SK-N-SH treated with all-trans-retinoic acid at 6 μM for 48 hours (cell line): ENCODE results near the gene KCNT2.

Experiments
- ATAC-seq: fragments of 200-7000 bp; cut with Tn5 transposase; 3 replicates; pipeline ENCODE4 v1.9.1; 2020; ENCODE audit warnings: mild to moderate bottlenecking, moderate library complexity
- CSDC2 ChIP-seq: fragments of 250-450 bp; sonication (Bioruptor Pico); IDR thresholded peaks from 2 replicates; pipeline ENCODE4 v1.5.0; 2020; ENCODE audit warnings: mild to moderate bottlenecking, moderate library complexity
- ESRRG ChIP-seq: fragments of 250-450 bp; sonication (Bioruptor Pico); IDR thresholded peaks from 2 replicates; pipeline ENCODE4 v1.6.1; 2021; ENCODE audit warnings: mild to moderate bottlenecking
- ISL1 ChIP-seq: fragments of 250-450 bp; sonication (Bioruptor Pico); IDR thresholded peaks from 2 replicates; pipeline ENCODE4 v2.1.2; 2022; ENCODE audit warnings: mild to moderate bottlenecking, moderate library complexity
- PPARA ChIP-seq: fragments of 250-450 bp; sonication (Bioruptor Pico); IDR thresholded peaks from 2 replicates; pipeline ENCODE4 v1.5.0; 2020; ENCODE audit warnings: mild to moderate bottlenecking, borderline replicate concordance
- TCF4 ChIP-seq: fragments of 250-450 bp; sonication (Bioruptor Pico); IDR thresholded peaks from 2 replicates; pipeline ENCODE4 v1.8.0; 2021; ENCODE audit warnings: mild to moderate bottlenecking, moderate library complexity, borderline replicate concordance
- TOX ChIP-seq: fragments of 250-450 bp; sonication (Bioruptor Pico); IDR thresholded peaks from 2 replicates; pipeline ENCODE4 v1.8.0; 2021; ENCODE audit warnings: mild to moderate bottlenecking, moderate library complexity, borderline replicate concordance
- ZC3H10 ChIP-seq: fragments of 250-450 bp; sonication (Bioruptor Pico); IDR thresholded peaks from 2 replicates; pipeline ENCODE4 v1.5.1; 2021; ENCODE audit warnings: mild to moderate bottlenecking, moderate library complexity
- ZFP3 ChIP-seq: fragments of 250-450 bp; sonication (Bioruptor Pico); IDR thresholded peaks from 2 replicates; pipeline ENCODE4 v1.5.0; 2020; ENCODE audit warnings: mild to moderate bottlenecking, moderate library complexity
- ZFP30 ChIP-seq: fragments of 450-650 bp; formaldehyde crosslinking; IDR thresholded peaks from 2 replicates; pipeline ENCODE4 v1.5.0; 2022; ENCODE audit warnings: mild to moderate bottlenecking, moderate library complexity
- ZNF565 ChIP-seq: fragments of 450-650 bp; formaldehyde crosslinking; conservative IDR thresholded peaks from 2 replicates; pipeline ENCODE4 v1.5.0; 2020; ENCODE audit warnings: low read depth, mild to moderate bottlenecking, moderate library complexity
- ZNF8 ChIP-seq: fragments of 450-650 bp; formaldehyde crosslinking; IDR thresholded peaks from 2 replicates; pipeline ENCODE4 v1.5.0; 2020; ENCODE audit warnings: mild to moderate bottlenecking, moderate library complexity
- TF ChIP-seq, protein P1 (sequence below): fragments of 250-450 bp; sonication (Bioruptor Pico); IDR thresholded peaks from 2 replicates; pipeline ENCODE4 v1.5.1; 2020; ENCODE audit warnings: low read depth, mild to moderate bottlenecking, moderate library complexity
- TF ChIP-seq, protein P2 (sequence below): fragments of 250-450 bp; sonication (Bioruptor Pico); IDR thresholded peaks from 2 replicates; pipeline ENCODE4 v1.8.0; 2020; ENCODE audit warnings: mild to moderate bottlenecking, moderate library complexity, borderline replicate concordance

KCNT2 gene

DNA sequence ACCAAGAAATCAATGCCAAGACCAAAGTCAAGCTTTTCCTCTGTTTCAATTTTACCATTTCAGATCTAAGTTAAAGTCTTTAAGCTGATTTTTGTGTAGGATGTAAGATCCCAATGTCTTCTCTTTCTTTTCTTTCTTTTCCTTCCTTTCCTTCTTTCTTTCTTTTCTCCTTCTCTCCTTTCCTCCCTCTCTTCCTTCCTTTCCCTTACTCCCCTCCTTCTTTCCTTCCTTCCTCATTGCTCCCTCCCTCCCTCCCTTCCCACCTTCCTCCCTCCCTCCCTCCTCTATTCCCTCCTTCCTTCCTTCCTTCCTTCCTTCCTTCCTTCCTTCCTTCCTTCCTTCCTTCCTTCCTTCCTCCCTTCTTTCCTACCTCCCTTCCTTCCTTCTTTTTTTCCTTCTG lies 197.5 kb downstream of the KCNT2 start:
- no peak for TF ChIP-seq ZNF565 (CRISPR knock-in tag)
- TF ChIP-seq ISL1: no peak
- ATAC-seq: no peak

DNA sequence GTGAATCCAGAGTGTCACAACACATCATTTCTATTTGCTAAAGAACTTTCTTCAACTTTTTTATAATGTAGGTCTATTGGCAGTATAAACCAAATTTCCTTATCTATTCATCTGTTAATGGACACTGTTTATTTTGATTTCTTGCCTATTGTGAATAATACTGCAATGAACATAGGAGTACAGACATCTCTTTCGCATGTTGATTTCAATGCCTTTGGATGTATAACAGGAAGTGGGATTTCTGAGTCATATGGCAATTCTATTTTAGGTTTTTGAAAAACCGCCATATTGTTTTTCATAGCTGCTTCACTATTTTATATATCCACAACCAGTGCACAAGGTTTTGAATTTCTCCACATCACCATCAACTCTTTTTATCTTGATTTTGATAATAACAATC lies 198.7 kb downstream of the KCNT2 start:
- TF ChIP-seq ZNF8 (CRISPR knock-in tag) (no peak), PPARA (CRISPR knock-in tag) (no peak), CSDC2 (no peak), ZC3H10 (CRISPR knock-in tag) (no peak), TCF4 (CRISPR knock-in tag) (no peak), TOX (CRISPR knock-in tag) (no peak)
- no peak for ATAC-seq

DNA sequence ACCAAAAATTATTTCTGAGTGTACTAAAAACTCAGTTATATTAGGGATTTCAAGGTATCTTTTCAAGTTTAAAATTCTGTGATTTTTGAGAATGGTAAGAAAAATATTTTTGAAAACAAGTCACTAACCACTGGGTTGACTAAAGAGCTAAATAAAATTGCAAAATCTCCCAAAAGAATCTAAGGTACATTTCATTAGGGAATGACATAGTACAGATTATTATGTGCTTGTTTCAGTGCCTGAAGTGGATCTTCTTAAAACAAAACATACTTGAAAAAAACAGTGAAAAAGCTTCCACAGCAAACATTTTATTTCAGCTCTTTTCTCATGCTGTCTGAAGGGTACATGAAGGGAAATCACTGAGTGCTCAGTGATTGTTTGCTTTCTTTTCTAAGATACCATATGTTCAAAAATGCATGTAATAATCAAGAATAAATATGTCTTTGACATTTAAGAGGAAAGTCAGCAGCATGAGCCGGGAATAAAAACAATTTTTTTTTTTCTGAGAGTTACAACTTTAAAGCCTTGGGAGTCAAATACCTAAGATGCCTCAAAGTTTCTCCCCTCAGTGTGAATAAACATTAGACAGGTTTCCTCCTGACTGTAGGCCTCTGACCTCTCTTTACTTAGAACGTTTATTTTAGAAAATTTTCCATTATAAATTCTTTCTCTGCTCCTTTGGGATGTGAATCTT lies 200.7 kb downstream of the KCNT2 start:
- peak; percentile 80 for ATAC-seq
- TF ChIP-seq ISL1 (peak; percentile 27), TCF4 (CRISPR knock-in tag) (no peak)

DNA sequence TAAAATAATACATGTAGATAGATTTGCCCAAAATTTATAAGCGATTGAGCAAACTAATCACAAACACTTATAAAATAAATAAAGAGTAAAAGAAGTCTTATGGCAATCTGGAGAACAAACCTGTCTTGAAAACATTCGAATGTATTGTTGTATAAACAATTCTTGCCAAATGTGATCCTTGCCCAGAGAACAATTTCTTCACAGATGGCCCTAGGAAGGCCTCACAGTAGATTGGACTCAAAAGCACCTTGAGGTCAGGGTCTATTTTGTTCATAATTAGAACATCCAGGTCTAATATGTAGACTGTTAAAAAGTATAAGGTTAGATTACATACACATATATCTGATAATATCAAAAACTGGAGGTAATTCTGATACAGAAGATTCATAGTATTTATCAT lies 202.4 kb downstream of the KCNT2 start:
- ATAC-seq: no peak
- TF ChIP-seq, protein P1, sequence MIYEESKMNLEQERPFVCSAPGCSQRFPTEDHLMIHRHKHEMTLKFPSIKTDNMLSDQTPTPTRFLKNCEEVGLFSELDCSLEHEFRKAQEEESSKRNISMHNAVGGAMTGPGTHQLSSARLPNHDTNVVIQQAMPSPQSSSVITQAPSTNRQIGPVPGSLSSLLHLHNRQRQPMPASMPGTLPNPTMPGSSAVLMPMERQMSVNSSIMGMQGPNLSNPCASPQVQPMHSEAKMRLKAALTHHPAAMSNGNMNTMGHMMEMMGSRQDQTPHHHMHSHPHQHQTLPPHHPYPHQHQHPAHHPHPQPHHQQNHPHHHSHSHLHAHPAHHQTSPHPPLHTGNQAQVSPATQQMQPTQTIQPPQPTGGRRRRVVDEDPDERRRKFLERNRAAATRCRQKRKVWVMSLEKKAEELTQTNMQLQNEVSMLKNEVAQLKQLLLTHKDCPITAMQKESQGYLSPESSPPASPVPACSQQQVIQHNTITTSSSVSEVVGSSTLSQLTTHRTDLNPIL (CRISPR knock-in tag): no peak

DNA sequence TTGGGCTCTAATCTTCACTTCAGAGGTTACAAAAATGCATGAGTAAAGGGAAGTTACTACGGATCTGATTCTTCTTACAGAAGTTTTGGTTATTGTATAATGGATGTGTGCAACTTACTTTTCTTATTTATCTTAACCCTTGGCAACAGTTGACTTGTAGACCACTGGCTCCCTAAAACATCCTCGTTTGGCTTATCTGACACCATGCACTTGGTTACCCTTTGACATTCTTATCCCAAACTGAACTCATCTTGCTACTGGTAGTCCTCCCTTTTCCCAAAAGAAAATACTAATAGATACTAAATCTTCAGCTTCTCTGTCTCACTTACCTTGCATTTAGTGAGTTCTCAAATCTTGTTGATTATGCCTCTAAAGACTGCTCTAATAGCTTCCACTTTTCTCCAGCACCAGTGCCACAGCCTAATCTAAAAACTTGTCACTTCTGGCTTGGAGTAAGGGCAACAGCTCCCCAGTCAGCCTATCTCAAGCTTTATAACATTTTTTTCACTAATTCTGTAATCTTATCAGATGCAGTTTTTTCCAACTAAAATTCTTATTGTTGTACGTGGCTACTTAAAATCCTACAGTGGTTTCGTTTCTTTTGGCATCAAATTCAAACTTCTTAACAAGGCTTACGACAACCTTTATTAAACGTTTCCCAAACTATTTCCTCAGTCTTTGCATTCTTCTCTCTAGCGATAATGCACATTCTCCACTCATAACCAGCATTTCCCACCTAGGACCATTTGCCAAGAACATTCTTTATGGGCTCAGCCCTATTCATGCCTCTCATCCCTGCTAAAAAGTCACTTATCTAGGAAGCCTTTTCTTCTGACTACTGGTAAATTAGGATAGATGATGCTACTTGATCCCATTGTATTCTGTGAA lies 204.2 kb downstream of the KCNT2 start:
- peak; percentile 85 for TF ChIP-seq ISL1
- TF ChIP-seq ESRRG (CRISPR knock-in tag): no peak
- TF ChIP-seq, all 23 proteins: peak for 1
- no peak for ATAC-seq

DNA sequence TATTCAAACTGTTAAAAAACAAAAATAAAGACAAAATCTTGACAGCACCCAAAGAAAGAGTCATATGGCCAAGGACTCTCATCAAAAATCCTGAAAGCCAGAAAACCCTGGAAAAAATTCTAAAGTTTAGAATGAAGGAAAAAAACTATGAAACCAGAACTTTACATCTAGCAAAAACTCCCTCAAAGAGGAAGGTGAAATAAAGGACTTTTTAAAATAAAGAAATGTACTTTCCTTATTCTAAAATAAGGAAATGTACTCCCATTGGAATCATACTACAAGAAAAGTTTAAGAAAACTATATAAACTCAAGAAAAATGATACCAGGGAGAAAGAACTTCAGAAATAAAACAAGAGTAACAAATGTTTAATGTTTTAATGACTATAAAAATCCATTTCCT lies 206.3 kb downstream of the KCNT2 start:
- no peak for ATAC-seq

DNA sequence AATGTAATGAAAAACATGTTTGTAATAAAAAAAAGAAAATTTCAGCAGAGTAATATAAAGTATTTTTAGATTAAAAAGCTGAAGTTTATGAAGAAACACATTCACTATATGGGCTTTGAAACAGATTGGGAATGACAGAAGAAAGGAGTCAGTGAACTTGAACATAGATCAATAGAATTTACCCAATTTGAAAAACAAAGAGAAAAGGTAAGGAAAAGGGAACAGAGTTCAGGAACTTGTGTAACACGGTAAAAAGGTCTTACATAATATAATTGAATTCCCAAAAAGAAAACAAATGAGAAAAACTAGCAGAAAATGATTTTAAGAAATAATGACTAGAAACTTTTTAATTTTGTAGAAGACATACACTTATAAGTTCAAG lies 206.8 kb downstream of the KCNT2 start:
- TF ChIP-seq ZFP30 (CRISPR knock-in tag) (no peak), TCF4 (CRISPR knock-in tag) (no peak), ZNF565 (CRISPR knock-in tag) (no peak)
- ATAC-seq: no peak

More for the DNA sequence above, 206.3 kb downstream of the KCNT2 start:
- no peak for TF ChIP-seq ISL1
- TF ChIP-seq ZFP30 (CRISPR knock-in tag): no peak
- TF ChIP-seq, protein P1 (CRISPR knock-in tag): no peak
- TF ChIP-seq CSDC2: no peak
- TF ChIP-seq ZNF8 (CRISPR knock-in tag): no peak
- TF ChIP-seq ESRRG (CRISPR knock-in tag): no peak
- TF ChIP-seq, protein P2, sequence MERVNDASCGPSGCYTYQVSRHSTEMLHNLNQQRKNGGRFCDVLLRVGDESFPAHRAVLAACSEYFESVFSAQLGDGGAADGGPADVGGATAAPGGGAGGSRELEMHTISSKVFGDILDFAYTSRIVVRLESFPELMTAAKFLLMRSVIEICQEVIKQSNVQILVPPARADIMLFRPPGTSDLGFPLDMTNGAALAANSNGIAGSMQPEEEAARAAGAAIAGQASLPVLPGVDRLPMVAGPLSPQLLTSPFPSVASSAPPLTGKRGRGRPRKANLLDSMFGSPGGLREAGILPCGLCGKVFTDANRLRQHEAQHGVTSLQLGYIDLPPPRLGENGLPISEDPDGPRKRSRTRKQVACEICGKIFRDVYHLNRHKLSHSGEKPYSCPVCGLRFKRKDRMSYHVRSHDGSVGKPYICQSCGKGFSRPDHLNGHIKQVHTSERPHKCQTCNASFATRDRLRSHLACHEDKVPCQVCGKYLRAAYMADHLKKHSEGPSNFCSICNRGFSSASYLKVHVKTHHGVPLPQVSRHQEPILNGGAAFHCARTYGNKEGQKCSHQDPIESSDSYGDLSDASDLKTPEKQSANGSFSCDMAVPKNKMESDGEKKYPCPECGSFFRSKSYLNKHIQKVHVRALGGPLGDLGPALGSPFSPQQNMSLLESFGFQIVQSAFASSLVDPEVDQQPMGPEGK (CRISPR knock-in tag): no peak
- no peak for TF ChIP-seq ZFP3
